A673 (cell line): Measurements from ENCODE around the gene PFAS. TPM values are rescaled to one million over a fixed set of nuclear protein-coding genes. Genes with fewer than 3 reads are reported as not detected.

Experiments used
- BruUV-seq: library from RNA; stranded (reverse); fragments of 400-500 nt; replicated peaks from 2 replicates; lab custom pipeline; 2021; lab: Mats Ljungman, UMichigan
- CTCF ChIA-PET: fragments of 300-600 bp; sonication (Branson Sonifier 250); formaldehyde crosslinking; loops from one replicate; lab custom pipeline; 2022; ENCODE audit warnings: antibody characterized with exemption; lab: Charles Lee
- POLR2A ChIA-PET: fragments of 300-600 bp; sonication (Branson Sonifier 250); formaldehyde crosslinking; loops from one replicate; lab custom pipeline; 2022; ENCODE audit warnings: antibody characterized with exemption; ENCODE audit not compliant: low non-redundant PET; lab: Charles Lee
- DNase-seq: peaks from one replicate; pipeline ENCODE4 v3.0.0-alpha.2; 2015; ENCODE audit warnings: low spot score
- H3K27ac ChIP-seq: fragments of 200-600 bp; sonication (generic); 2 replicates; pipeline ENCODE4 v1.5.1; 2016; ENCODE audit warnings: mixed run types, low read depth, mild to moderate bottlenecking, mixed read lengths, antibody characterized with exemption, low read length; ENCODE audit not compliant: poor library complexity, severe bottlenecking
- H3K27me3 ChIP-seq: fragments of 200-600 bp; sonication (generic); replicated peaks from 2 replicates; pipeline ENCODE4 v1.6.1; 2017; ENCODE audit warnings: mixed run types, low read depth, mild to moderate bottlenecking, mixed read lengths, antibody characterized with exemption, low read length; ENCODE audit not compliant: insufficient read depth, poor library complexity
- H3K36me3 ChIP-seq: fragments of 200-600 bp; sonication (generic); 2 replicates; pipeline ENCODE4 v1.6.1; 2016; ENCODE audit warnings: mixed run types, mild to moderate bottlenecking, mixed read lengths, antibody characterized with exemption, low read length; ENCODE audit not compliant: insufficient read depth, poor library complexity, severe bottlenecking
- H3K4me1 ChIP-seq: fragments of 200-600 bp; sonication (generic); 2 replicates; pipeline ENCODE4 v1.6.1; 2017; ENCODE audit warnings: mixed run types, mild to moderate bottlenecking, mixed read lengths, antibody characterized with exemption, low read length; ENCODE audit not compliant: insufficient read depth, poor library complexity, severe bottlenecking
- H3K4me3 ChIP-seq: fragments of 200-600 bp; sonication (generic); 2 replicates; pipeline ENCODE4 v1.5.1; 2016; ENCODE audit warnings: low read depth, mixed run types, mild to moderate bottlenecking, mixed read lengths, low read length; ENCODE audit not compliant: poor library complexity, severe bottlenecking
- H3K9me3 ChIP-seq: fragments of 200-600 bp; sonication (generic); 2 replicates; pipeline ENCODE4 v1.6.1; 2016; ENCODE audit warnings: mixed run types, low read depth, mild to moderate bottlenecking, mixed read lengths, antibody characterized with exemption, low read length; ENCODE audit not compliant: poor library complexity, severe bottlenecking
- CTCF ChIP-seq: fragments of 300-800, 200-600 bp; sonication (generic); conservative IDR thresholded peaks from 2 replicates; pipeline ENCODE4 v1.5.1; 2017; ENCODE audit warnings: low read depth, mild to moderate bottlenecking, antibody characterized with exemption, low read length, moderate library complexity, mixed read lengths
- EZH2 ChIP-seq: fragments of 200-600 bp; sonication (generic); IDR thresholded peaks from 2 replicates; pipeline ENCODE4 v1.6.1; 2017; ENCODE audit warnings: borderline replicate concordance, low read depth, mild to moderate bottlenecking, mixed read lengths, antibody characterized with exemption, low read length; ENCODE audit not compliant: poor library complexity, severe bottlenecking
- intact Hi-C: fragments of 100-400 bp; cut with micrococcal nuclease; formaldehyde crosslinking; loops from one replicate; pipeline ENCODE4 v1.10.0; 2022; ENCODE audit not compliant: unreplicated experiment
- total RNA-seq: library from RNA; stranded (reverse); gene quantifications from 2 replicates; pipeline ENCODE4 v1.2.3, GENCODE V29; 2021

PFAS gene
- total RNA-seq, 1 experiment from 2014 or later: 165 TPM

- intact Hi-C loops: no loop called here
- BruUV-seq: no TSS peak
- no peak for DNase-seq
- TF ChIP-seq CTCF (no peak), EZH2 (no peak)
- Histone ChIP-seq H3K9me3 (no peaks in the 10 kb centered on the region), H3K36me3 (no peaks in the 10 kb centered on the region), H3K4me1 (no peaks in the 10 kb centered on the region), H3K4me3 (no peak overlapping the region), H3K27ac (no peak overlapping the region), H3K27me3 (no peaks in the 10 kb centered on the region)
- CTCF ChIA-PET: no interaction called here
- POLR2A ChIA-PET: no interaction called here
These were observed 33.3 kb downstream of the PFAS start for GRCh38 chr17:8282345-8282744.

- no peaks in the 10 kb centered on the region for H3K9me3 ChIP-seq
- peaks cover 2% of the 10 kb centered on the region for H3K4me1 ChIP-seq
- H3K27ac ChIP-seq: no peak overlapping the region
- no peak for TF ChIP-seq EZH2
- no peak for TF ChIP-seq CTCF
- ChIA-PET CTCF (no interaction called here), POLR2A (no interaction called here)
- no peak overlapping the region for H3K4me3 ChIP-seq
- no peaks in the 10 kb centered on the region for H3K36me3 ChIP-seq
- intact Hi-C loops: no loop called here
- BruUV-seq: no TSS peak
- DNase-seq: no peak
- H3K27me3 ChIP-seq: no peaks in the 10 kb centered on the region
These were observed 34.3 kb downstream of the PFAS start for GRCh38 chr17:8283356-8283755.

GRCh38 chr17:8284126-8284525 lies 35.0 kb downstream of the PFAS start:
- BruUV-seq: no TSS peak
- no peak overlapping the region for H3K4me3 ChIP-seq
- peaks cover 3% of the 10 kb centered on the region for H3K4me1 ChIP-seq
- intact Hi-C loops: no loop called here
- H3K9me3 ChIP-seq: no peaks in the 10 kb centered on the region
- no peaks in the 10 kb centered on the region for H3K27me3 ChIP-seq
- ChIA-PET POLR2A (no interaction called here), CTCF (no interaction called here)
- DNase-seq: no peak
- no peak overlapping the region for H3K27ac ChIP-seq
- TF ChIP-seq EZH2 (no peak), CTCF (no peak)
- no peaks in the 10 kb centered on the region for H3K36me3 ChIP-seq
